Activated naive CD8-positive, alpha-beta T cell treated with anti-CD3 and anti-CD28 coated beads, Interleukin-2, amount 50 U/mL, for 24 hours (primary cell): ENCODE measurements around the gene PRPF6.

ENCODE experiments used
- ATAC-seq: fragments of 150-1000 bp; cut with Tn5 transposase; one replicate; pipeline ENCODE4 v1.10.0; 2021
- DNase-seq: peaks from one replicate; pipeline ENCODE4 v3.0.0; 2021
- H3K27ac Mint-ChIP-seq: one replicate; pipeline ENCODE4 v1.8.0; 2021; ENCODE audit warnings: mild to moderate bottlenecking, mixed read lengths
- H3K27me3 Mint-ChIP-seq: one replicate; pipeline ENCODE4 v1.8.0; 2021; ENCODE audit warnings: mixed read lengths
- H3K36me3 Mint-ChIP-seq: one replicate; pipeline ENCODE4 v1.8.0; 2021; ENCODE audit warnings: low read depth, mixed read lengths
- H3K4me1 Mint-ChIP-seq: one replicate; pipeline ENCODE4 v1.8.0; 2021; ENCODE audit warnings: mixed read lengths
- H3K4me3 Mint-ChIP-seq: one replicate; pipeline ENCODE4 v1.8.0; 2021; ENCODE audit warnings: mild to moderate bottlenecking, moderate library complexity, mixed read lengths
- H3K9me3 Mint-ChIP-seq: one replicate; pipeline ENCODE4 v1.8.0; 2021; ENCODE audit warnings: mixed read lengths

Gene PRPF6

GRCh38 chr20:64053841-64054661, 73.1 kb downstream of the PRPF6 start:
- Mint-ChIP-seq H3K27ac (no peak overlapping the region), H3K4me1 (peaks cover 20% of the 10 kb centered on the region), H3K4me3 (no peak overlapping the region), H3K27me3 (peaks cover 12% of the 10 kb centered on the region), H3K9me3 (no peaks in the 10 kb centered on the region), H3K36me3 (no peaks in the 10 kb centered on the region)
- ATAC-seq (no peak), DNase-seq (no peak)

- H3K4me3 Mint-ChIP-seq, result no peak overlapping the region
- peak overlapping the region; percentile 22 for H3K27ac Mint-ChIP-seq
- DNase-seq (no peak), ATAC-seq (no peak)
- no peaks in the 10 kb centered on the region for H3K9me3 Mint-ChIP-seq
- peaks cover 7% of the 10 kb centered on the region for H3K27me3 Mint-ChIP-seq
- no peaks in the 10 kb centered on the region for H3K36me3 Mint-ChIP-seq
- peaks cover 20% of the 10 kb centered on the region for H3K4me1 Mint-ChIP-seq
Observed at GRCh38 chr20:64055396-64055892, 74.5 kb downstream of the PRPF6 start.

- Mint-ChIP-seq H3K36me3 (no peaks in the 10 kb centered on the region), H3K4me3 (no peak overlapping the region), H3K4me1 (peaks cover 19% of the 10 kb centered on the region), H3K27me3 (peaks cover 5% of the 10 kb centered on the region), H3K9me3 (no peaks in the 10 kb centered on the region), H3K27ac (no peak overlapping the region)
- ATAC-seq (no peak), DNase-seq (no peak)
Observed at GRCh38 chr20:64055893-64056638, 75.1 kb downstream of the PRPF6 start.

GRCh38 chr20:64056639-64056888, 75.6 kb downstream of the PRPF6 start:
- Mint-ChIP-seq H3K36me3 (no peaks in the 10 kb centered on the region), H3K9me3 (no peaks in the 10 kb centered on the region), H3K27ac (no peak overlapping the region), H3K4me1 (peaks cover 19% of the 10 kb centered on the region), H3K27me3 (peaks cover 4% of the 10 kb centered on the region), H3K4me3 (no peak overlapping the region)
- ATAC-seq, result no peak
- DNase-seq, result no peak

- Mint-ChIP-seq H3K36me3 (no peaks in the 10 kb centered on the region), H3K27me3 (no peaks in the 10 kb centered on the region)
Observed at GRCh38 chr20:64056889-64057627, 76.1 kb downstream of the PRPF6 start.

GRCh38 chr20:64057628-64058498, 76.9 kb downstream of the PRPF6 start:
- ATAC-seq, result peak; percentile 70
- Mint-ChIP-seq H3K27me3 (no peaks in the 10 kb centered on the region), H3K9me3 (no peaks in the 10 kb centered on the region), H3K36me3 (no peaks in the 10 kb centered on the region), H3K27ac (no peak overlapping the region), H3K4me3 (peak overlapping the region; percentile 65), H3K4me1 (peaks cover 21% of the 10 kb centered on the region)
- peak; percentile 95 for DNase-seq

More at GRCh38 chr20:64056889-64057627, 76.1 kb downstream of the PRPF6 start:
- ATAC-seq (peak; percentile 38), DNase-seq (no peak)
- peaks cover 19% of the 10 kb centered on the region for H3K4me1 Mint-ChIP-seq
- H3K27ac Mint-ChIP-seq, result no peak overlapping the region
- no peaks in the 10 kb centered on the region for H3K9me3 Mint-ChIP-seq
- peak overlapping the region; percentile 65 for H3K4me3 Mint-ChIP-seq

- peak overlapping the region; percentile 65 for H3K4me3 Mint-ChIP-seq
Observed at GRCh38 chr20:64058536-64058935, 77.6 kb downstream of the PRPF6 start.

GRCh38 chr20:64062276-64062595, 81.3 kb downstream of the PRPF6 start:
- no peaks in the 10 kb centered on the region for H3K9me3 Mint-ChIP-seq
- peak overlapping the region; percentile 87 for H3K4me3 Mint-ChIP-seq
- no peaks in the 10 kb centered on the region for H3K27me3 Mint-ChIP-seq
- ATAC-seq, result no peak
- no peaks in the 10 kb centered on the region for H3K36me3 Mint-ChIP-seq
- DNase-seq, result no peak
- peaks cover 49% of the 10 kb centered on the region for H3K4me1 Mint-ChIP-seq
- H3K27ac Mint-ChIP-seq, result no peak overlapping the region

More at GRCh38 chr20:64058536-64058935, 77.6 kb downstream of the PRPF6 start:
- no peak for DNase-seq
- Mint-ChIP-seq H3K36me3 (no peaks in the 10 kb centered on the region), H3K9me3 (no peaks in the 10 kb centered on the region), H3K27ac (no peak overlapping the region), H3K27me3 (no peaks in the 10 kb centered on the region), H3K4me1 (peaks cover 21% of the 10 kb centered on the region)
- no peak for ATAC-seq

GRCh38 chr20:64062596-64063388, 81.9 kb downstream of the PRPF6 start, which contains the start of gene TCEA2:
TSS of gene TCEA2 (plus strand) at chr20:64063198. CDS start at chr20:64063313, 115 bp downstream.
- Mint-ChIP-seq H3K36me3 (no peaks in the 10 kb centered on the region), H3K9me3 (no peaks in the 10 kb centered on the region), H3K4me1 (peaks cover 45% of the 10 kb centered on the region), H3K4me3 (peak within 1 kb of the TSS; percentile 87), H3K27ac (peak within 1 kb of the TSS; percentile 82), H3K27me3 (no peaks in the 10 kb centered on the region)
- ATAC-seq (peak; percentile 85), DNase-seq (peak; percentile 97)

- Mint-ChIP-seq H3K4me1 (peaks cover 40% of the 10 kb centered on the region), H3K27ac (peak overlapping the region; percentile 82), H3K27me3 (no peaks in the 10 kb centered on the region), H3K4me3 (peak overlapping the region; percentile 87), H3K36me3 (no peaks in the 10 kb centered on the region), H3K9me3 (no peaks in the 10 kb centered on the region)
- DNase-seq (peak; percentile 61), ATAC-seq (no peak)
Observed at GRCh38 chr20:64063389-64064144, 82.6 kb downstream of the PRPF6 start.

GRCh38 chr20:64064145-64064698, 83.3 kb downstream of the PRPF6 start:
- Mint-ChIP-seq H3K9me3 (no peaks in the 10 kb centered on the region), H3K4me3 (peak overlapping the region; percentile 87), H3K27me3 (no peaks in the 10 kb centered on the region), H3K4me1 (peaks cover 39% of the 10 kb centered on the region), H3K27ac (peak overlapping the region; percentile 82), H3K36me3 (no peaks in the 10 kb centered on the region)
- DNase-seq, result no peak
- no peak for ATAC-seq

- H3K9me3 Mint-ChIP-seq, result no peaks in the 10 kb centered on the region
- peak overlapping the region; percentile 29 for H3K4me3 Mint-ChIP-seq
- peak overlapping the region; percentile 67 for H3K27ac Mint-ChIP-seq
- H3K36me3 Mint-ChIP-seq, result no peaks in the 10 kb centered on the region
- H3K27me3 Mint-ChIP-seq, result no peaks in the 10 kb centered on the region
- DNase-seq (no peak), ATAC-seq (no peak)
- peaks cover 39% of the 10 kb centered on the region for H3K4me1 Mint-ChIP-seq
Observed at GRCh38 chr20:64065062-64065973, 84.4 kb downstream of the PRPF6 start.
